ENCODE measurements around the gene ZNF385A. TPM values are rescaled to one million over a fixed set of nuclear protein-coding genes. Genes with fewer than 3 reads are reported as not detected.
A peak's percentile ranks its signal among the peaks of the same experiment; 100 is the strongest.

ZNF385A gene
- total and polyA plus RNA-seq, 8 donors: 1.2 to 35.7 (median 12.4) TPM

- intact Hi-C loops (cut with DNase I; ENCODE audit: low total_unique reads): loop anchor here (10.0 kb wide), 2 partner anchors 73 to 143 kb away; no protein-coding TSS in a partner anchor
- Histone ChIP-seq H3K27me3 (peaks cover 0 to 6% (median 0%) of the 10 kb centered on the region in 3 donors), H3K36me3 (peaks cover 0 to 3% (median 0%) of the 10 kb centered on the region in 4 donors), H3K4me1 (peaks cover 29 to 48% (median 42%) of the 10 kb centered on the region in 4 donors), H3K27ac (peak overlapping the region in 3 of 5 donors; percentile 70 to 76 (median 72)), H3K4me3 (peak overlapping the region in 3 of 4 donors; percentile 34 to 43 (median 40)), H3K9me3 (no peaks in the 10 kb centered on the region)
- 17 to 35% (median 23%) methylated on average over 5 of the region's 5 CpGs for WGBS, 5 donors
- TF ChIP-seq EP300 (IDR thresholded peaks at IDR 0.05) (no peak), POLR2AphosphoS5 (IDR thresholded peaks at IDR 0.05) (no peak), POLR2A (IDR thresholded peaks at IDR 0.05) (no peak)
- TF ChIP-seq, protein P1, sequence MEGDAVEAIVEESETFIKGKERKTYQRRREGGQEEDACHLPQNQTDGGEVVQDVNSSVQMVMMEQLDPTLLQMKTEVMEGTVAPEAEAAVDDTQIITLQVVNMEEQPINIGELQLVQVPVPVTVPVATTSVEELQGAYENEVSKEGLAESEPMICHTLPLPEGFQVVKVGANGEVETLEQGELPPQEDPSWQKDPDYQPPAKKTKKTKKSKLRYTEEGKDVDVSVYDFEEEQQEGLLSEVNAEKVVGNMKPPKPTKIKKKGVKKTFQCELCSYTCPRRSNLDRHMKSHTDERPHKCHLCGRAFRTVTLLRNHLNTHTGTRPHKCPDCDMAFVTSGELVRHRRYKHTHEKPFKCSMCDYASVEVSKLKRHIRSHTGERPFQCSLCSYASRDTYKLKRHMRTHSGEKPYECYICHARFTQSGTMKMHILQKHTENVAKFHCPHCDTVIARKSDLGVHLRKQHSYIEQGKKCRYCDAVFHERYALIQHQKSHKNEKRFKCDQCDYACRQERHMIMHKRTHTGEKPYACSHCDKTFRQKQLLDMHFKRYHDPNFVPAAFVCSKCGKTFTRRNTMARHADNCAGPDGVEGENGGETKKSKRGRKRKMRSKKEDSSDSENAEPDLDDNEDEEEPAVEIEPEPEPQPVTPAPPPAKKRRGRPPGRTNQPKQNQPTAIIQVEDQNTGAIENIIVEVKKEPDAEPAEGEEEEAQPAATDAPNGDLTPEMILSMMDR (IDR thresholded peaks at IDR 0.05): no peak
- DNase-seq: no peak
These were observed 16.4 kb downstream of the ZNF385A start for GRCh38 chr12:54368025-54368708.

- Histone ChIP-seq H3K27ac (peak within 1 kb of the TSS in 2 of 5 donors; percentile 10 to 42), H3K27me3 (no peaks in the 10 kb centered on the region), H3K36me3 (no peaks in the 10 kb centered on the region), H3K9me3 (no peaks in the 10 kb centered on the region), H3K4me1 (peaks cover 19 to 38% (median 28%) of the 10 kb centered on the region in 4 donors), H3K4me3 (no peak within 1 kb of the TSS)
- DNase-seq: peak in 1 of 2 donors; percentile 23
- no peak for TF ChIP-seq POLR2A (IDR thresholded peaks at IDR 0.05)
- TF ChIP-seq POLR2AphosphoS5 (IDR thresholded peaks at IDR 0.05): no peak
- TF ChIP-seq EP300 (IDR thresholded peaks at IDR 0.05): no peak
- TF ChIP-seq, protein P1 (IDR thresholded peaks at IDR 0.05): no peak
- intact Hi-C loops (cut with DNase I; ENCODE audit: low total_unique reads): loop anchor here (10.0 kb wide), 2 partner anchors 70 to 140 kb away; no protein-coding TSS in a partner anchor
- WGBS, 5 donors: 46 to 76% (median 65%) methylated on average over 4 of the region's 4 CpGs
These were observed 20.1 kb downstream of the ZNF385A start, which contains the start of gene GPR84 for GRCh38 chr12:54364413-54364812. GPR84 (minus strand) TSS chr12:54364486; CDS start chr12:54363851, 635 bp downstream.

GRCh38 chr12:54363618-54364017 lies 20.9 kb downstream of the ZNF385A start:
- no peak for DNase-seq
- Histone ChIP-seq H3K4me1 (peaks cover 16 to 30% (median 22%) of the 10 kb centered on the region in 4 donors), H3K36me3 (no peaks in the 10 kb centered on the region), H3K27me3 (no peaks in the 10 kb centered on the region), H3K4me3 (no peak overlapping the region), H3K9me3 (no peaks in the 10 kb centered on the region), H3K27ac (peak overlapping the region in 2 of 5 donors; percentile 10 to 42)
- intact Hi-C loops (cut with DNase I; ENCODE audit: low total_unique reads): loop anchor here (10.0 kb wide), 2 partner anchors 69 to 139 kb away; no protein-coding TSS in a partner anchor
- 73 to 90% (median 80%) methylated on average over 6 of the region's 6 CpGs for WGBS, 5 donors
- TF ChIP-seq, protein P1 (IDR thresholded peaks at IDR 0.05): no peak
- TF ChIP-seq POLR2A (IDR thresholded peaks at IDR 0.05): no peak
- no peak for TF ChIP-seq EP300 (IDR thresholded peaks at IDR 0.05)
- no peak for TF ChIP-seq POLR2AphosphoS5 (IDR thresholded peaks at IDR 0.05)

DNA sequence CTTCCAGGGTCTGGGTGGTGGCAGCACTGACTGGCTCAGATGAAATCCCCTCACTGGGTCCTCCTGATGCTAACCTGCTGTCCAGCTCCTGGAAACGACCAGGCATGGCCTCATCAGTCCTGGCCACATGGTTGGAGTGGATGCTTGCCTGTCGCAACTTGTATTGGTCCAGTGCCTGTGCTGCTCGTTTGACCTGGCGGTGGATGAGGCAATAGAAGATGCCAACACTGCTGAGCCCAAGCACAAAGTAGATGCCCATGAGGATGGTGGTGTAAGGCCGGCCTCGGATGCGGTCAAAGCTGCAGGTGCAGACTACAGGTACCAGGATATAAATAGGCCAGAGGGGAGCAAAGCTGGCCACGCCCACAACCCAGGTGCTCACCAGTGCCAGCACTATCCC lies 21.5 kb downstream of the ZNF385A start:
- no peaks in the 10 kb centered on the region for H3K27me3 ChIP-seq
- H3K4me3 ChIP-seq: no peak overlapping the region
- peaks cover 14 to 30% (median 22%) of the 10 kb centered on the region in 4 donors for H3K4me1 ChIP-seq
- DNase-seq: peak in 1 of 2 donors; percentile 5
- intact Hi-C loops (cut with DNase I; ENCODE audit: low total_unique reads): loop anchor here (10.0 kb wide), 2 partner anchors 68 to 138 kb away; no protein-coding TSS in a partner anchor
- WGBS, 5 donors: 68 to 80% (median 73%) methylated on average over 7 to 8 of the region's 8 CpGs
- H3K9me3 ChIP-seq: no peaks in the 10 kb centered on the region
- H3K27ac ChIP-seq: no peak overlapping the region
- TF ChIP-seq EP300 (IDR thresholded peaks at IDR 0.05) (no peak), POLR2AphosphoS5 (IDR thresholded peaks at IDR 0.05) (no peak), POLR2A (IDR thresholded peaks at IDR 0.05) (no peak)
- TF ChIP-seq, protein P1 (IDR thresholded peaks at IDR 0.05): no peak
- H3K36me3 ChIP-seq: no peaks in the 10 kb centered on the region
